Heart right ventricle (tissue), 16 donors: ENCODE measurements around the gene RGS6. TPM values are rescaled to one million over a fixed set of nuclear protein-coding genes. Genes with fewer than 3 reads are reported as not detected.

Experiments used
- ATAC-seq, 8 donors: fragments of 200-7000 bp; cut with Tn5 transposase; one replicate each; pipeline ENCODE4 v1.9.1; 2020; ENCODE audit warnings: mild to moderate bottlenecking in 8 of 8, moderate library complexity in 8 of 8, moderate number of reproducible peaks in 1 of 8
- DNase-seq, 2 donors: peaks; one replicate each; pipeline ENCODE4 v3.0.0-alpha.2; 2020
- H3K27ac ChIP-seq, 10 donors: fragments of 200-600 bp; sonication (generic) in 2 of 10; one replicate each; pipeline versions ENCODE4 v1.5.0 to v1.8.0; 2020 to 2022; ENCODE audit warnings: mild to moderate bottlenecking in 3 of 10
- H3K27me3 ChIP-seq, 7 donors: fragments of 200-600 bp; one replicate each; pipeline ENCODE4 v1.8.0; 2021 to 2022; ENCODE audit warnings: mild to moderate bottlenecking in 2 of 7
- H3K36me3 ChIP-seq, 9 donors: fragments of 200-600 bp; sonication (generic) in 1 of 9; one replicate each; pipeline versions ENCODE4 v1.5.0 to v1.8.0; 2020 to 2022; ENCODE audit warnings: mild to moderate bottlenecking in 2 of 9
- H3K4me1 ChIP-seq, 9 donors: fragments of 200-600 bp; sonication (generic) in 1 of 9; one replicate each; pipeline versions ENCODE4 v1.5.0 to v1.8.0; 2020 to 2022; ENCODE audit warnings: mild to moderate bottlenecking in 4 of 9
- H3K4me3 ChIP-seq, 10 donors: fragments of 200-600 bp; sonication (generic) in 2 of 10; one replicate each; pipeline versions ENCODE4 v1.5.0 to v1.8.0; 2020 to 2022; ENCODE audit warnings: mild to moderate bottlenecking in 7 of 10, moderate library complexity in 2 of 10
- H3K9me3 ChIP-seq, 11 donors: fragments of 200-600 bp in 10 of 11; sonication (generic) in 2 of 11; one replicate each; pipeline versions ENCODE4 v1.5.0 to v1.8.0; 2013 to 2022; ENCODE audit warnings: mild to moderate bottlenecking in 2 of 11, control low read depth in 1 of 11, moderate library complexity in 1 of 11
- WGBS, 2 donors: extraction: QIAGEN DNeasy Blood & Tissue Kit; methylation state at CpG; one replicate each; pipeline ENCODE4 v1.1.7; 2013; ENCODE audit warnings: inconsistent platforms in 1 of 2; 5-methylcytosine and 5-hydroxymethylcytosine counted together
- intact Hi-C, 10 donors: fragments of 100-400 bp; cut with DNase I; formaldehyde crosslinking; loops; one replicate each; pipeline versions ENCODE4 v1.11.1 to v1.14.2; 2022
- polyA plus RNA-seq, 2 donors: library from polyadenylated mRNA; stranded (reverse); fragments of 200-250 nt; gene quantifications; one replicate each; pipeline ENCODE4 v1.2.3, GENCODE V29; 2013
- total RNA-seq, 10 donors: library from RNA; stranded (reverse); fragmentation: NEBNext Ultra II Directional in 3 of 10; extraction: Animal tissue kit (Norgen Biotek cat#: 25700) in 3 of 10; gene quantifications; one replicate each; pipeline versions ENCODE4 v1.2.1 to v1.2.4, GENCODE V29; 2021 to 2023
- TF ChIP-seq, protein P1 (sequence below), 9 donors: fragments of 200-600 bp; sonication (generic) in 2 of 9; IDR thresholded peaks; one replicate each; pipeline versions ENCODE4 v1.5.0 to v1.8.0; 2021 to 2022; ENCODE audit warnings: antibody characterized with exemption in 9 of 9, mild to moderate bottlenecking in 5 of 9, moderate library complexity in 1 of 9
- donor health status: Arrhythmogenic right ventricular cardiomyopathy.
- donor health status: ischemic (EF 13 %, LVEDD 7.1; RV severe dilation, severe dysfunction).
- donor health status: healthy with polysubstance abuse.
- donor health status: DM: no; HTN: yes; CAD: no.
- donor health status: DM: no; HTN: no; CAD: no.
- donor health status: ischemic (EF 25% LVEDD 6.9; RV normal size, moderate dysfunction).
- donor health status: ischemic (EF 25% LVEDD 5.7; RV mildly dilated, moderate dysfunction).
- donor health status: healthy.
- donor health status: DM: yes; HTN: yes; CAD: no.
- donor health status: Ischemic cardiomyopathy.
- donor health status: ischemic (EF 35%, LVEDD 5.7; RV mildly dilated, moderate dysfunction).
- donor health status: nonischemic (EF 11% LVEDD 7.7; RV severe dilation, severe dysfunction).
- donor health status: DM: yes; HTN: yes; CAD: no.
- donor health status: PGD.
- donor health status: ischemic (EF 29% LVEDD 5.4; RV normal size, mild dysfunction).
- donor health status: nonischemic (EF 23%, LVEDD 6.1; RV moderate dilation, normal function).

Gene RGS6
- total and polyA plus RNA-seq, 12 donors: 1.2 to 31.9 (median 19.0) TPM

DNA sequence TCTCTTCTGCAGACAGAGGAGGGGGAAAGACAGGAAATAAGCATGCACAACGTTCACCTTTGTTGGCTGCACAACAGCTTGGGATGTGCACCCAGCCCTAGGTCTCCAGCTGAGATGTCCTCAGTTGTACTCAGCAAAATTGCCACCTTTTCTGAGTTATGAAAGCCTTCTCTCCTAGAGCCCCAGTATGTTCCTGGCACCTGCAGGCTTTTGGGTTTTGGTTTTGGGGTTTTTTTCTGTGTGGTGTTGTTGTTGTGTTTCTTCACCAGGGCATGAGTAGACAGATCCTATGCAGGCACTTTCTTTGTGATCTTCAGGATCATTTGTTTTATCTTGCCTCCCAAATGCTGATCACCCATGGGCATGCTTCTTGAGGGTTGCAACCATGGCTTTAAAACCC lies 498.2 kb downstream of the RGS6 start:
- H3K27me3 ChIP-seq: no peaks in the 10 kb centered on the region
- TF ChIP-seq, protein P1, sequence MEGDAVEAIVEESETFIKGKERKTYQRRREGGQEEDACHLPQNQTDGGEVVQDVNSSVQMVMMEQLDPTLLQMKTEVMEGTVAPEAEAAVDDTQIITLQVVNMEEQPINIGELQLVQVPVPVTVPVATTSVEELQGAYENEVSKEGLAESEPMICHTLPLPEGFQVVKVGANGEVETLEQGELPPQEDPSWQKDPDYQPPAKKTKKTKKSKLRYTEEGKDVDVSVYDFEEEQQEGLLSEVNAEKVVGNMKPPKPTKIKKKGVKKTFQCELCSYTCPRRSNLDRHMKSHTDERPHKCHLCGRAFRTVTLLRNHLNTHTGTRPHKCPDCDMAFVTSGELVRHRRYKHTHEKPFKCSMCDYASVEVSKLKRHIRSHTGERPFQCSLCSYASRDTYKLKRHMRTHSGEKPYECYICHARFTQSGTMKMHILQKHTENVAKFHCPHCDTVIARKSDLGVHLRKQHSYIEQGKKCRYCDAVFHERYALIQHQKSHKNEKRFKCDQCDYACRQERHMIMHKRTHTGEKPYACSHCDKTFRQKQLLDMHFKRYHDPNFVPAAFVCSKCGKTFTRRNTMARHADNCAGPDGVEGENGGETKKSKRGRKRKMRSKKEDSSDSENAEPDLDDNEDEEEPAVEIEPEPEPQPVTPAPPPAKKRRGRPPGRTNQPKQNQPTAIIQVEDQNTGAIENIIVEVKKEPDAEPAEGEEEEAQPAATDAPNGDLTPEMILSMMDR (IDR thresholded peaks at IDR 0.05): no peak
- ATAC-seq: no peak
- H3K4me1 ChIP-seq: no peaks in the 10 kb centered on the region
- peaks cover 0 to 10% (median 0%) of the 10 kb centered on the region in 11 donors for H3K9me3 ChIP-seq
- no peaks in the 10 kb centered on the region for H3K36me3 ChIP-seq
- intact Hi-C loops: no loop called here
- H3K4me3 ChIP-seq: no peak overlapping the region
- DNase-seq: no peak
- H3K27ac ChIP-seq: no peak overlapping the region
- 39 to 52% methylated on average over 1 of the region's 1 CpG for WGBS, 2 donors

DNA sequence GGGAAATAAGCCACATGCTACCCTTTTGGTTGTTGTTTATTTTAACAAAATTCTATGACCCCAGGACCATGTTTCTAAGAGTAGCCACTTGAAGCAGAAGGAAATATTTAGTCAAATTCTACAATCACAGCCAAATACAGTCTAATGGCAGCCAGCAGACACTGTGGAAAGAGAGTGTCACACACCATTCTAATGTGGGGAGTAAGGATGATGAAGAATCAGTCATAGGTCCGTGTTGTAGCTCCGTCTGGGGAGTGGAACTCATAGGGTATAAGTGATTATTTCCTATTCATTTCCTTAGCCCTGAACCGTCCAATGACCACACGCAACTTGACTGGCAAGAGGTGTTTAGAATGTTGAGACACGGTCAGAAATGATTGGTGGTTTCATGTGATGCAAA lies 500.5 kb downstream of the RGS6 start:
- Histone ChIP-seq H3K27ac (no peak overlapping the region), H3K9me3 (peaks cover 0 to 4% (median 0%) of the 10 kb centered on the region in 11 donors), H3K4me1 (no peaks in the 10 kb centered on the region), H3K36me3 (no peaks in the 10 kb centered on the region), H3K27me3 (no peaks in the 10 kb centered on the region), H3K4me3 (no peak overlapping the region)
- WGBS, 2 donors: 83 to 88% methylated on average over 5 of the region's 5 CpGs
- intact Hi-C loops: no loop called here
- ATAC-seq (no peak), DNase-seq (no peak)
- TF ChIP-seq, protein P1 (IDR thresholded peaks at IDR 0.05): no peak

DNA sequence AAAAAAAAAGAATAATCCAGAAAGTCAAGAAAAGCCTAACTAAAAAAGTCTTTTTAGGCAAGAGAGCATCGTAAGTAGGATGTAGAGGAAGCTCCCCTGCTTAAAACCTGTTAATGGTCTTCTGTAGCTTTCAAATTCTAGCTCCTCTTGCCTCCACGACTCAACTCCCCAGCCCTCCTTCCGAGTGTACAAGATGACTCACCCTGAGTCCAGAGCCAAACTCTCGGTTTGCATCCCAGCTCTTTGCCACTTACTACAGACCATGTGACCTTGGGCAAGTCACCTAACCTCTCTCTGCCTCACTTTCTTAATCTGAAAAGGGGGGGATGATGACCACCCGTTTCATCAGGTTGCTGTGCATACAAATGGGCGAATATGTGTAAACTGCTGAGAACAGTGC lies 501.3 kb downstream of the RGS6 start:
- TF ChIP-seq, protein P1 (IDR thresholded peaks at IDR 0.05): no peak
- H3K4me1 ChIP-seq: no peaks in the 10 kb centered on the region
- intact Hi-C loops: no loop called here

DNA sequence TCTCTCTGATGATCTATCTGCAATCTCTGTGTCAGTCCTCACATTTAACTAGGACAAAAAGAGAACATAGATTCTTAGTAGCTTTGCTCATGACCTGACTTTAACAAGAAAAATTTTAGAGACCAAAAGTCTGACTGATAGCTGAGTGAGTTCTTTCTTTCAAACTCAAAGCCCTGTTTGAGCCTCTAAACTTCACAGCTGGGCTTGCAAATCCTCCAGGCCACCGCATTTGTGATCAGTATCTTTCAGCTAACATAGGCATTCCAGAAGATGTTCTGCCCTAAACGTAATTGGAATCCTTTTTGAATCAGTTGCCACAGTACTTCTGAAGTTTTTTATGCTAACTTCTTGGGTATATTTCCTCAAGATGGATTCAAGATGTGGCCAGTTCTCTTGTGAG lies 502.6 kb downstream of the RGS6 start:
- Histone ChIP-seq H3K4me1 (peaks cover 0 to 2% (median 0%) of the 10 kb centered on the region in 9 donors), H3K4me3 (no peak overlapping the region), H3K27ac (no peak overlapping the region), H3K36me3 (no peaks in the 10 kb centered on the region), H3K9me3 (no peaks in the 10 kb centered on the region), H3K27me3 (no peaks in the 10 kb centered on the region)
- 68 to 75% methylated on average over 2 of the region's 2 CpGs for WGBS, 2 donors
- ATAC-seq (no peak), DNase-seq (no peak)
- intact Hi-C loops: no loop called here
- TF ChIP-seq, protein P1 (IDR thresholded peaks at IDR 0.05): no peak

More for the DNA sequence above, 501.3 kb downstream of the RGS6 start:
- Histone ChIP-seq H3K27ac (no peak overlapping the region), H3K9me3 (no peaks in the 10 kb centered on the region), H3K4me3 (no peak overlapping the region), H3K36me3 (no peaks in the 10 kb centered on the region), H3K27me3 (no peaks in the 10 kb centered on the region)
- ATAC-seq (no peak), DNase-seq (no peak)
- WGBS, 2 donors: 73 to 81% methylated on average over 6 of the region's 6 CpGs
